Endothelial cell of umbilical vein (primary cell): Measurements from ENCODE around the gene MDN1. TPM values are rescaled to one million over a fixed set of nuclear protein-coding genes. Genes with fewer than 3 reads are reported as not detected.

Experiments
- BruUV-seq: library from RNA; stranded (reverse); fragments of 400-500 nt; replicated peaks from 2 replicates; lab custom pipeline; 2021; lab: Mats Ljungman, UMichigan
- CTCF ChIA-PET: fragments of 300-600, 350-600 bp; sonication (Branson Sonifier 250); formaldehyde crosslinking; loops from one replicate; lab custom pipeline; 2021; ENCODE audit warnings: antibody characterized with exemption, inconsistent platforms; lab: Charles Lee
- POLR2A ChIA-PET: fragments of 300-600, 350-600 bp; sonication (Branson Sonifier 250); formaldehyde crosslinking; loops from one replicate; lab custom pipeline; 2021; ENCODE audit warnings: antibody characterized with exemption, inconsistent platforms; lab: Charles Lee
- DNase-seq: peaks from one replicate; pipeline ENCODE4 v3.0.0-alpha.2; 2011; ENCODE audit warnings: low read depth, low spot score
- FAIRE-seq: peaks from 2 replicates; lab custom pipeline; 2011; peaks lifted over from hg19 to GRCh38; lab: Jason Lieb, UNC
- H2AFZ ChIP-seq: 2 replicates; pipeline ENCODE4 v1.6.0; 2012; ENCODE audit warnings: low read depth, low read length, control low read depth, inconsistent platforms
- H3K27ac ChIP-seq: 2 replicates; pipeline ENCODE4 v1.5.1; 2011; ENCODE audit warnings: low read depth, mild to moderate bottlenecking, control low read depth, low read length, moderate library complexity; ENCODE audit not compliant: insufficient read depth
- H3K27me3 ChIP-seq, 2 experiments: 2 replicates each; pipeline versions ENCODE4 v1.6.0 to v1.6.1; 2011; ENCODE audit warnings: low read length in 2 of 2, mixed read lengths in 1 of 2; ENCODE audit not compliant: control insufficient read depth in 2 of 2, insufficient read depth in 2 of 2
- H3K36me3 ChIP-seq, 2 experiments: 2 replicates in 1 of 2; 3 replicates in 1 of 2; pipeline ENCODE4 v1.5.1; 2011; ENCODE audit warnings: low read length in 2 of 2, mild to moderate bottlenecking in 1 of 2, moderate library complexity in 1 of 2; ENCODE audit not compliant: control insufficient read depth in 2 of 2, insufficient read depth in 2 of 2; ENCODE audit errors: extremely low read depth in 1 of 2
- H3K4me1 ChIP-seq: 3 replicates; pipeline ENCODE4 v1.5.1; 2011; ENCODE audit warnings: mild to moderate bottlenecking, low read length; ENCODE audit not compliant: control insufficient read depth, insufficient read depth; ENCODE audit errors: extremely low read depth
- H3K4me2 ChIP-seq: 2 replicates; pipeline ENCODE4 v1.6.1; 2011; ENCODE audit warnings: low read length, control low read depth, mixed read lengths; ENCODE audit not compliant: insufficient read depth
- H3K4me3 ChIP-seq, 3 experiments: fragments of 200-600 bp in 1 of 3; sonication (generic), shearing (Covaris generic) in 1 of 3; replicated peaks in 1 of 3; 2 replicates each; pipeline ENCODE4 v1.5.1; 2011 to 2016; ENCODE audit warnings: control low read depth in 3 of 3, low read length in 3 of 3, mild to moderate bottlenecking in 2 of 3, inconsistent platforms in 1 of 3, low read depth in 1 of 3, moderate library complexity in 1 of 3; ENCODE audit not compliant: insufficient read depth in 1 of 3
- H3K79me2 ChIP-seq: 2 replicates; pipeline ENCODE4 v1.6.0; 2012; ENCODE audit warnings: low read length, inconsistent platforms; ENCODE audit not compliant: control insufficient read depth, insufficient read depth
- H3K9ac ChIP-seq: replicated peaks from 2 replicates; pipeline ENCODE3; 2011; ENCODE audit warnings: low read length, control low read depth; ENCODE audit not compliant: insufficient read depth; ENCODE audit errors: extremely low read depth
- H3K9me1 ChIP-seq: replicated peaks from 3 replicates; pipeline ENCODE4 v1.6.0; 2011; ENCODE audit warnings: mild to moderate bottlenecking, low read length; ENCODE audit not compliant: control insufficient read depth, insufficient read depth; ENCODE audit errors: extremely low read depth
- H3K9me3 ChIP-seq: replicated peaks from 2 replicates; pipeline ENCODE4 v1.5.1; 2012; ENCODE audit warnings: low read length, inconsistent platforms; ENCODE audit not compliant: control insufficient read depth, insufficient read depth
- H4K20me1 ChIP-seq: replicated peaks from 2 replicates; pipeline ENCODE3; 2011; ENCODE audit warnings: mild to moderate bottlenecking, low read length; ENCODE audit not compliant: control insufficient read depth, insufficient read depth; ENCODE audit errors: extremely low read depth
- CTCF ChIP-seq, 2 donors: IDR thresholded peaks; 1 replicate in 1 of 2; 2 replicates in 1 of 2; pipeline ENCODE4 v1.5.1; 2011; ENCODE audit warnings: low read length in 2 of 2, mild to moderate bottlenecking in 2 of 2, moderate library complexity in 2 of 2, control low read depth in 1 of 2, inconsistent platforms in 1 of 2, low read depth in 1 of 2; ENCODE audit not compliant: insufficient read depth in 1 of 2; ENCODE audit errors: extremely low read depth in 1 of 2
- EZH2 ChIP-seq: IDR thresholded peaks from 2 replicates; pipeline ENCODE4 v1.6.1; 2012; ENCODE audit warnings: borderline replicate concordance, low read depth, mild to moderate bottlenecking, moderate library complexity, low read length, inconsistent platforms; ENCODE audit not compliant: severe bottlenecking
- FOS ChIP-seq: IDR thresholded peaks from 2 replicates; pipeline ENCODE4 v1.6.1; 2011; ENCODE audit warnings: mild to moderate bottlenecking, low read length, moderate library complexity, borderline replicate concordance; ENCODE audit not compliant: insufficient read depth
- GATA2 ChIP-seq: IDR thresholded peaks from 2 replicates; pipeline ENCODE4 v1.7.0; 2011; ENCODE audit warnings: low read depth, mild to moderate bottlenecking, moderate library complexity, mixed read lengths, low read length; ENCODE audit not compliant: insufficient read length, insufficient read depth
- JUN ChIP-seq: IDR thresholded peaks from 2 replicates; pipeline ENCODE4 v1.6.1; 2011; ENCODE audit warnings: borderline replicate concordance, low read depth; ENCODE audit not compliant: insufficient read length, insufficient read depth
- MYC ChIP-seq: IDR thresholded peaks from one replicate; pipeline ENCODE4 v1.6.1; 2011; ENCODE audit warnings: mild to moderate bottlenecking, low read depth, low read length
- POLR2A ChIP-seq: IDR thresholded peaks from 2 replicates; pipeline ENCODE4 v1.6.1; 2012; ENCODE audit warnings: low read depth, mild to moderate bottlenecking, control low read depth, low read length
- POLR2AphosphoS5 ChIP-seq: IDR thresholded peaks from 2 replicates; pipeline ENCODE4 v1.6.1; 2012; ENCODE audit warnings: low read depth, mild to moderate bottlenecking, control low read depth, low read length, moderate library complexity; ENCODE audit not compliant: insufficient read depth
- dilution Hi-C: fragments of 300-500 bp; cut with MboI; formaldehyde crosslinking; loops from one replicate; pipeline ENCODE4 v1.15.0; 2019; ENCODE audit warnings: low sequenced_read_pairs; ENCODE audit not compliant: extremely low pct_ligation_motif_present
- intact Hi-C: fragments of 100-400 bp; cut with micrococcal nuclease; formaldehyde crosslinking; loops from one replicate; pipeline ENCODE4 v1.10.0; 2022
- polyA plus RNA-seq, 4 experiments: library from polyadenylated mRNA; depleted of rRNA in 3 of 4; stranded (reverse) in 3 of 4; unstranded in 1 of 4; fragments of >200 nt; gene quantifications; 2 replicates each; pipeline versions ENCODE4 v1.2.1 to v1.2.3, GENCODE V29; 2011 to 2012; ENCODE audit warnings: missing spikeins in 1 of 4
- total RNA-seq: library from RNA; stranded (reverse); gene quantifications from 2 replicates; pipeline ENCODE4 v1.2.3, GENCODE V29; 2021
- TF ChIP-seq, protein P1 (sequence below): IDR thresholded peaks from 2 replicates; pipeline ENCODE4 v1.6.1; 2011; ENCODE audit not compliant: insufficient read depth, insufficient read length

Gene MDN1
- total and polyA plus RNA-seq, 2 donors (not counting 3 experiments of a cell fraction or from before 2014, with no cell fraction given): 9.2 to 39.6 TPM

GRCh38 chr6:89736893-89737292 is 82.7 kb downstream of the MDN1 start:
- BruUV-seq: no TSS peak
- POLR2A ChIA-PET: no interaction called here
- no peak for FAIRE-seq

More at GRCh38 chr6:89736893-89737292, 82.7 kb downstream of the MDN1 start:
- H4K20me1 ChIP-seq: no peaks in the 10 kb centered on the region
- no peaks in the 10 kb centered on the region for H3K9me3 ChIP-seq
- no peak overlapping the region for H3K4me3 ChIP-seq
- H3K36me3 ChIP-seq: peaks cover 12 to 17% of the 10 kb centered on the region in 2 experiments
- no peak overlapping the region for H3K27ac ChIP-seq
- intact Hi-C loops: no loop called here
- no peaks in the 10 kb centered on the region for H3K27me3 ChIP-seq
- H3K4me2 ChIP-seq: no peak overlapping the region
- DNase-seq: no peak
- no peaks in the 10 kb centered on the region for H3K79me2 ChIP-seq
- no peak overlapping the region for H2AFZ ChIP-seq
- no peak overlapping the region for H3K9ac ChIP-seq
- H3K4me1 ChIP-seq: no peaks in the 10 kb centered on the region
- CTCF ChIA-PET: no interaction called here
- TF ChIP-seq FOS (no peak), JUN (no peak), GATA2 (no peak), MYC (no peak), POLR2AphosphoS5 (no peak), EZH2 (no peak), CTCF (IDR thresholded peaks at IDR 0.05; ENCODE audit: extremely low read depth in 1 of 2, insufficient read depth in 1 of 2, low read depth in 1 of 2, low read length in 2 of 2) (no peak), POLR2A (no peak)
- TF ChIP-seq, protein P1, sequence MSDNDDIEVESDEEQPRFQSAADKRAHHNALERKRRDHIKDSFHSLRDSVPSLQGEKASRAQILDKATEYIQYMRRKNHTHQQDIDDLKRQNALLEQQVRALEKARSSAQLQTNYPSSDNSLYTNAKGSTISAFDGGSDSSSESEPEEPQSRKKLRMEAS: no peak
- dilution Hi-C loops: no loop called here
- no peaks in the 10 kb centered on the region for H3K9me1 ChIP-seq
